ENCODE results near the gene TBX20. TPM values are rescaled to one million over a fixed set of nuclear protein-coding genes. Genes with fewer than 3 reads are reported as not detected.
"Not testable (repeated sequence)": the region's sequence is repeated elsewhere in the genome, so short reads cannot be mapped to it uniquely, and the experiment has no call there.

Gene TBX20
- total RNA-seq, 2 experiments from 2014 or later, result not detected

- intact Hi-C loops (cut with micrococcal nuclease); DNase-seq; H3K4me1 Mint-ChIP-seq (ENCODE audit: low read depth); H3K27me3 Mint-ChIP-seq (ENCODE audit: low read depth); H3K4me3 Mint-ChIP-seq; CTCF ChIA-PET; H3K9me3 Mint-ChIP-seq; H3K36me3 Mint-ChIP-seq (ENCODE audit: low read depth); H3K27ac Mint-ChIP-seq: not testable (repeated sequence)
These were observed 22.7 kb downstream of the TBX20 start for GRCh38 chr7:35231221-35231620.

DNA sequence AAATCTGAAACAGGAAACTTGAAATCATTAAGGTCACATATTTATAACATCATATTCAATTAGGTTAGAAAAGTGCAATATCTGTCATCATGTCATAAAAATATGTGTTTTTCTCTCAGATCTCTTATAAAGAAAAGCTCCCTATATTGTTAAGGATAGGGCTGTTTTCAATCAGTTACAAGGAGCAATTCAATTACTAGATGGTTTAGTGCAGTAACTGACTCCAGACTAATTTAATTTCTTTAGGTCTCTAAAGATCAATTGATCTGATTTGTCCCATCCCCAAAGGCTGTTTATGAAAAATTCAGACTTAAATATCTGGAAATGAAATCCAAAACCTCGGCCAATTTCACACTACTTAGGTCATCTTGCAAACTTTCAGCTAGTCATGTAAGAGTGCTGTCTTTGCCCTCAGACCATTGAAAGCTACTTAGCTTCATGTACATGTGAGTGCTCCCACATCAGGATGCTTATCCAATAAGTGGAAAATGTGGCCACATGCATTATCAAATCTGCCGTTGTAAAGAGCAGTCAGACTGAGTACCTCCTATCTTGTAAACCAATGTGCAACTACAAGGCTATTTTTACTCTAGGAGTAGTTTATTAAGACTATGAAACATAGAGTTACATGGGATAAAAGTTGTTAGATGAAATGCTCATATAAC lies 24.7 kb downstream of the TBX20 start:
- H3K4me3 Mint-ChIP-seq; H3K36me3 Mint-ChIP-seq (ENCODE audit: low read depth); CTCF ChIA-PET; H3K27ac Mint-ChIP-seq; H3K4me1 Mint-ChIP-seq (ENCODE audit: low read depth); DNase-seq; H3K9me3 Mint-ChIP-seq; H3K27me3 Mint-ChIP-seq (ENCODE audit: low read depth); intact Hi-C loops (cut with micrococcal nuclease): not testable (repeated sequence)

DNA sequence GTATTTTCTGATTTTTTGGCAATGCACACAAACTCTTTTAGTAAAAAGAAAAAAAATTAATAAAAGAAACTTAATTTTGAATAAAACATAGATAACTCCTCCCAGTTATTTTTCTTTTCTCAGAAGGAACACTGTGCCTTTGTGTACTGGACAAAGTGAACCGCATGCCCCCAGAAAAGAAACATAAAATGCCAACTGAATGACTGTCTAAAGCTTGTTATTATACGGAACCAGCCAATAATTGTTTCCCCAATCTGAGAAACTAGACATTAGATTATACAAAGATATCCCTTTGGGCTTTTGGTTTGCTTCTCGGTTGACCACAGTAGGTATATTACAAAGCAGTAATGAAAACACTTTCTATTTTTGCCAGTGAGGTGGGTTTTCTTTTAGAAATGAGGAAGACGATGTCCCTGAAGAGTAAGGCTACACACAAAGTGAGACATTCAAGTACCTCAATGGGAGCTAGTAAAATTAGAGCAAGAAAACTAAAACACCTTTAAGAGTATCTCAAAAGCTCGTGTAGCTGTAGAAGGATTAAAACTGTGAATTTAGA lies 25.3 kb downstream of the TBX20 start:
- peaks cover 10% of the 10 kb centered on the region for H3K27me3 Mint-ChIP-seq (ENCODE audit: low read depth)
- H3K27ac Mint-ChIP-seq; intact Hi-C loops (cut with micrococcal nuclease); H3K36me3 Mint-ChIP-seq (ENCODE audit: low read depth); H3K4me1 Mint-ChIP-seq (ENCODE audit: low read depth); H3K9me3 Mint-ChIP-seq; CTCF ChIA-PET; H3K4me3 Mint-ChIP-seq; DNase-seq: not testable (repeated sequence)

GRCh38 chr7:35227438-35227837 lies 26.5 kb downstream of the TBX20 start:
- not testable (repeated sequence) for DNase-seq

DNA sequence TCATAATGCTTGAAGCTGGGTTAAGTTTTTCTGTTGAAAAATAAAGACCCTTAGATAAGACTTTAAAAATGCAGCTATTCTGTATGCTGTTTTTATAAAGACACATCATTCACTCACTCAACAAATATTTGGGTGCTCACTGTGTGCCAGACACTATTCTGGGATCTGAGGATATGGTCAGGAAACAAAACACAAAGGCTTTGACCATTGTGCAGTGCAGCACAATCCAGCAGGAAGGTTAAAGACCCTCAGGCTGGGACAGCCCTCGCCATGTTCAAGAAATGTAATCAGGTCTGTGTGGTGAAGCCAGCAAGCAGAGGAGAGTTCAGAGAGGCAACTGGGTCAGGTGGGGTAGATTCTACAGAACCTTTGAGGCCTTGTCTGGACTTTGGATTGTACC lies 31.5 kb downstream of the TBX20 start:
- intact Hi-C loops (cut with micrococcal nuclease); H3K9me3 Mint-ChIP-seq; DNase-seq; H3K4me3 Mint-ChIP-seq; H3K4me1 Mint-ChIP-seq (ENCODE audit: low read depth); H3K36me3 Mint-ChIP-seq (ENCODE audit: low read depth); H3K27ac Mint-ChIP-seq: not testable (repeated sequence)
- CTCF ChIA-PET, result interaction anchor here (0.8 kb wide), 1 partner anchor 212 kb away, joined by 3 read pairs; no protein-coding TSS in a partner anchor
- peaks cover 15% of the 10 kb centered on the region for H3K27me3 Mint-ChIP-seq (ENCODE audit: low read depth)

More at GRCh38 chr7:35227438-35227837, 26.5 kb downstream of the TBX20 start:
- CTCF ChIA-PET; H3K4me1 Mint-ChIP-seq (ENCODE audit: low read depth); H3K9me3 Mint-ChIP-seq; H3K4me3 Mint-ChIP-seq; H3K36me3 Mint-ChIP-seq (ENCODE audit: low read depth); intact Hi-C loops (cut with micrococcal nuclease); H3K27ac Mint-ChIP-seq: not testable (repeated sequence)
- H3K27me3 Mint-ChIP-seq (ENCODE audit: low read depth), result peaks cover 19% of the 10 kb centered on the region

GRCh38 chr7:35220176-35220575 lies 33.7 kb downstream of the TBX20 start:
- not testable (repeated sequence) for H3K4me3 Mint-ChIP-seq

DNA sequence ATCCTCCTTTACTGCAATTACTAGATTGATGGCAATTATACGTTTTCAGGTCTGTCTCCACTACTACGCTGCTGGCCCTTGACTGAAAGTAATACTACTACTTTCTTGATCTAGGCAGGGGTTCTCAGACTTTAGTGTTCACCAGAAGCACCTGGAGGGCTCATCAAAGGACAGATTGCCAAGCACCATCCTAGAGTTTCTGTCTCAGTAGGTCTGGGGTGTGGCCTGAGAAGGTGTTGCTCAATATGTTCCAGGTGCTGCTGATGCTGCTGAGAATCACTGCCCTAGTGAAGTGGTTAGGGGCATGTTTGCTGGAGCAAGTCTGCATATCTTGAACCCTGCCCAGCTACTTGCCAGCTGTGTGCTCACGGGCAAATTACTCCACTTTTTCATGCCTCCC lies 37.9 kb downstream of the TBX20 start:
- intact Hi-C loops (cut with micrococcal nuclease); CTCF ChIA-PET: not testable (repeated sequence)

More at GRCh38 chr7:35220176-35220575, 33.7 kb downstream of the TBX20 start:
- intact Hi-C loops (cut with micrococcal nuclease); DNase-seq; H3K27ac Mint-ChIP-seq; H3K9me3 Mint-ChIP-seq; H3K4me1 Mint-ChIP-seq (ENCODE audit: low read depth); CTCF ChIA-PET; H3K36me3 Mint-ChIP-seq (ENCODE audit: low read depth): not testable (repeated sequence)
- peaks cover 14% of the 10 kb centered on the region for H3K27me3 Mint-ChIP-seq (ENCODE audit: low read depth)

DNA sequence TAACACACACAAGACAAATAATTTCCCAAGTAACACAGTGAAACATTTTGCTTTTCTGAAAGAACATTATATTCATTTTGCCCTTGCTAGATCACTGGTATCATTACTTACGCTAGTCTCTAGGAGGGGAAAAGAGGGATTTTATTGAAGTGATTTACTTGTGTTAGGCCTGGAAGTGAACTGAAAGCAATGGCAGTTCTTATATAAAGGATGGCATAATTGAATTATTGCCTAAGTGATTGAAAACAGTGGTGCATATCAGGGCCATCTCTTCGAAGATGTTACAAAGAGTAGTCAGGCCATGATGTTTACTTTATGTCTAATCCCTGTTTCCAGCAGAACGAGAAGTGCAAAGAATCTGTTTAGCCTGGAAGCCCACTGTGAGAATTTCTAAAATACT lies 38.8 kb downstream of the TBX20 start:
- DNase-seq; H3K4me3 Mint-ChIP-seq; H3K9me3 Mint-ChIP-seq; H3K27me3 Mint-ChIP-seq (ENCODE audit: low read depth); H3K27ac Mint-ChIP-seq; H3K4me1 Mint-ChIP-seq (ENCODE audit: low read depth); H3K36me3 Mint-ChIP-seq (ENCODE audit: low read depth); intact Hi-C loops (cut with micrococcal nuclease); CTCF ChIA-PET: not testable (repeated sequence)

More for the DNA sequence above, 37.9 kb downstream of the TBX20 start:
- not testable (repeated sequence) for H3K36me3 Mint-ChIP-seq (ENCODE audit: low read depth); H3K4me3 Mint-ChIP-seq; H3K27me3 Mint-ChIP-seq (ENCODE audit: low read depth); H3K9me3 Mint-ChIP-seq; H3K27ac Mint-ChIP-seq; DNase-seq; H3K4me1 Mint-ChIP-seq (ENCODE audit: low read depth)

DNA sequence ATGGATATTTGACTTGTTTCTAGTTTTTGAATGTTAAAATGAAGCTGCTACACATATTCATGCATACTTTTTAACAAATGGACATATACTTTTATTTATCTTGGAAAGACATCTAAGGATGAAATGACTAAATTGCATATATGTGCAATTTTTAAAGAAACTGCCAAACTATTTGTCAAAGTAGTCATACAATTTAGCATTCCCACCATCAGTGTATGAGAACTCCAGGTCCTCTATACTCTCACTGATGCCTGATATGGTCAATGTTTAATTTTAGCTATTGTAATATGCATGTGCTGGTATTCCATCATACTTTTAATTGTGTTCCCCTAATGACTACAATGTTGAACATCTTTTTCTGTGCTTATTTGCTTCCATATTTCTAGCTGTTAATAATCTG lies 47.0 kb downstream of the TBX20 start:
- H3K27ac Mint-ChIP-seq; H3K36me3 Mint-ChIP-seq (ENCODE audit: low read depth); intact Hi-C loops (cut with micrococcal nuclease): not testable (repeated sequence)

DNA sequence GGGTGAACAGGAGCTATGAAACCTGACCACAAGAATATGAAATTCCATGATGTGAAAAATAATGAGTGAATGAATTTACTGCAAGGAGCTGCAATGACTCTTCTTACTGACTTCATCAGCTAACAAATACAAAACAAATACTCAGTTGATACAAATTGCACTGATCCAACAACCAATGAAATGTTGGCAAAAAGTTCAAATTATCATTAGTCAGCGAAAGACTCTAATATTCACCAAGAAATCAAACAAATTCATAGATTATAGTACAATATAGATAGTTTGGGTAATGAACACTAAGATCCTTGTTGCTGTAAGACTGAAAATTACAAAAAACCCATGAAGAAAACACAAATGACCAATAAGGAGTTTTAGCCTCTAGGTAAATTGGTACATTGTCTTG lies 49.0 kb downstream of the TBX20 start:
- H3K9me3 Mint-ChIP-seq; H3K27ac Mint-ChIP-seq; CTCF ChIA-PET; DNase-seq; H3K27me3 Mint-ChIP-seq (ENCODE audit: low read depth); H3K4me3 Mint-ChIP-seq; H3K36me3 Mint-ChIP-seq (ENCODE audit: low read depth); intact Hi-C loops (cut with micrococcal nuclease); H3K4me1 Mint-ChIP-seq (ENCODE audit: low read depth): not testable (repeated sequence)

More for the DNA sequence above, 47.0 kb downstream of the TBX20 start:
- H3K4me1 Mint-ChIP-seq (ENCODE audit: low read depth); H3K4me3 Mint-ChIP-seq; H3K27me3 Mint-ChIP-seq (ENCODE audit: low read depth); DNase-seq; H3K9me3 Mint-ChIP-seq; CTCF ChIA-PET: not testable (repeated sequence)

- intact Hi-C loops (cut with micrococcal nuclease); CTCF ChIA-PET; H3K9me3 Mint-ChIP-seq: not testable (repeated sequence)
These were observed 49.9 kb downstream of the TBX20 start for GRCh38 chr7:35204031-35204430.

GRCh38 chr7:35202353-35202752 lies 51.5 kb downstream of the TBX20 start:
- H3K27ac Mint-ChIP-seq, CTCF ChIA-PET: not testable (repeated sequence)

More at GRCh38 chr7:35204031-35204430, 49.9 kb downstream of the TBX20 start:
- H3K4me1 Mint-ChIP-seq (ENCODE audit: low read depth); DNase-seq; H3K4me3 Mint-ChIP-seq; H3K36me3 Mint-ChIP-seq (ENCODE audit: low read depth); H3K27me3 Mint-ChIP-seq (ENCODE audit: low read depth); H3K27ac Mint-ChIP-seq: not testable (repeated sequence)

GRCh38 chr7:35200170-35200569 lies 53.7 kb downstream of the TBX20 start:
- H3K4me1 Mint-ChIP-seq (ENCODE audit: low read depth); CTCF ChIA-PET: not testable (repeated sequence)
- peaks cover 16% of the 10 kb centered on the region for H3K27me3 Mint-ChIP-seq (ENCODE audit: low read depth)

More at GRCh38 chr7:35202353-35202752, 51.5 kb downstream of the TBX20 start:
- H3K4me1 Mint-ChIP-seq (ENCODE audit: low read depth); H3K36me3 Mint-ChIP-seq (ENCODE audit: low read depth); H3K4me3 Mint-ChIP-seq; intact Hi-C loops (cut with micrococcal nuclease); H3K27me3 Mint-ChIP-seq (ENCODE audit: low read depth); DNase-seq; H3K9me3 Mint-ChIP-seq: not testable (repeated sequence)

More at GRCh38 chr7:35200170-35200569, 53.7 kb downstream of the TBX20 start:
- H3K4me3 Mint-ChIP-seq; DNase-seq; intact Hi-C loops (cut with micrococcal nuclease); H3K36me3 Mint-ChIP-seq (ENCODE audit: low read depth); H3K27ac Mint-ChIP-seq; H3K9me3 Mint-ChIP-seq: not testable (repeated sequence)

Measured in activated naive CD4-positive, alpha-beta T cell treated with anti-CD3 and anti-CD28 coated beads for 36 hours (primary cell).